ENCODE results near the gene UBD. TPM values are rescaled to one million over a fixed set of nuclear protein-coding genes. Genes with fewer than 3 reads are reported as not detected.

Gene UBD
- total RNA-seq, 1 experiment from 2014 or later, result not detected

DNA sequence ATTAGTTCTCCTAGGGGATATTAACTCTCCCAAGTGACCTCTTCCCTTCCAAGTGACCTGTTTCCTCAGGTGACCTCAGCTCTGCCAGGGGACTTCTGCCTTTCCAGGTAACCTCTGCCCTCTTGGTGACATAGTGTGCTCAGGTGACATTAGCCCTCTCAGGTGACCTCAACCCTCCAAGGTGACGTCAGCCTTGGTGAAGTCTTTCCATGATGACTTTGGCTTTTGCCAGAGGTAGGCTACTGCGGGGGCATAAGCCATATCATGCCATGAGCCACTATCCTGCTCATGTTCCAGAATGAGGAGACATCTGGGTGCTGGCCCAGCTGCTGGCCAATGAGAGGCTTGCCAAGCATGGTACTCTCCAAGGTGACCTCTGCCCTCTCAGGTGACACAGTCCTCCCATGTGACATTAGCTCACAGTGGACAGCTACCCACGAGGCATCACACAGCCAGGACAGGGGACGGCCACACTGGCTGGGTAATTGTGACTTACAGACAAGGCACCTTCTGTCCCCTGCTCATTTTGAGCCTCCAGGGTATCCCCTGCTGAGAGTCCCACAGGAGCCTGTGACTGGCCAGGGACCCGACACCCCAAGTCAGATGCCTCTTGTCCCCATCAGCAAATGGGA, 31.1 kb downstream of the UBD start:
- no peak overlapping the region for H2BK120ac ChIP-seq (ENCODE audit: low read depth, low read length, poor library complexity, severe bottlenecking)
- no peak overlapping the region for H3K18ac ChIP-seq (ENCODE audit: insufficient read length, low read depth, low read length)
- peaks cover 2% of the 10 kb centered on the region for H3K9me3 ChIP-seq (ENCODE audit: control insufficient read depth, low read depth, low read length)
- H3K56ac ChIP-seq (ENCODE audit: insufficient read length, low read depth, low read length), result no peak overlapping the region
- Mint-ChIP-seq H3K4me1 (peaks cover 19 to 20% of the 10 kb centered on the region in 2 experiments), H3K4me3 (no peak overlapping the region), H3K27ac (peak overlapping the region in 1 of 3 experiments; percentile 31; a peak in 1 of 7 replicates), H3K36me3 (ENCODE audit: insufficient read depth in 1 of 3, low read depth in 3 of 3) (peaks cover 6 to 11% (median 7%) of the 10 kb centered on the region in 3 experiments), H3K9me3 (peaks cover 8% of the 10 kb centered on the region in 2 experiments), H3K27me3 (ENCODE audit: low read depth) (no peaks in the 10 kb centered on the region)
- no peak for DNase-seq
- H3K79me2 ChIP-seq (ENCODE audit: insufficient read depth, low read length), result no peaks in the 10 kb centered on the region
- H4K20me1 ChIP-seq (ENCODE audit: control insufficient read depth, insufficient read depth, insufficient read length), result no peaks in the 10 kb centered on the region
- no peak overlapping the region for H3K27ac ChIP-seq (ENCODE audit: insufficient read length, low read depth, low read length)
- no peaks in the 10 kb centered on the region for H3K23me2 ChIP-seq (ENCODE audit: insufficient read length, low read depth, low read length, poor library complexity, severe bottlenecking)
- H3K9ac ChIP-seq (ENCODE audit: extremely low read depth, insufficient read length, low read length), result no peak overlapping the region
- no peak overlapping the region for H3K23ac ChIP-seq (ENCODE audit: insufficient read length, low read depth, low read length)
- H3K4ac ChIP-seq (ENCODE audit: low read depth, low read length), result no peak overlapping the region
- TF ChIP-seq, protein P1, sequence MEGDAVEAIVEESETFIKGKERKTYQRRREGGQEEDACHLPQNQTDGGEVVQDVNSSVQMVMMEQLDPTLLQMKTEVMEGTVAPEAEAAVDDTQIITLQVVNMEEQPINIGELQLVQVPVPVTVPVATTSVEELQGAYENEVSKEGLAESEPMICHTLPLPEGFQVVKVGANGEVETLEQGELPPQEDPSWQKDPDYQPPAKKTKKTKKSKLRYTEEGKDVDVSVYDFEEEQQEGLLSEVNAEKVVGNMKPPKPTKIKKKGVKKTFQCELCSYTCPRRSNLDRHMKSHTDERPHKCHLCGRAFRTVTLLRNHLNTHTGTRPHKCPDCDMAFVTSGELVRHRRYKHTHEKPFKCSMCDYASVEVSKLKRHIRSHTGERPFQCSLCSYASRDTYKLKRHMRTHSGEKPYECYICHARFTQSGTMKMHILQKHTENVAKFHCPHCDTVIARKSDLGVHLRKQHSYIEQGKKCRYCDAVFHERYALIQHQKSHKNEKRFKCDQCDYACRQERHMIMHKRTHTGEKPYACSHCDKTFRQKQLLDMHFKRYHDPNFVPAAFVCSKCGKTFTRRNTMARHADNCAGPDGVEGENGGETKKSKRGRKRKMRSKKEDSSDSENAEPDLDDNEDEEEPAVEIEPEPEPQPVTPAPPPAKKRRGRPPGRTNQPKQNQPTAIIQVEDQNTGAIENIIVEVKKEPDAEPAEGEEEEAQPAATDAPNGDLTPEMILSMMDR (conservative IDR thresholded peaks at IDR 0.05), result no peak
- H3T11ph ChIP-seq (ENCODE audit: low read length), result no peak overlapping the region
- H4K5ac ChIP-seq (ENCODE audit: insufficient read length, low read depth, low read length), result no peak overlapping the region
- no peak overlapping the region for H4K91ac ChIP-seq (ENCODE audit: insufficient read length, low read depth, low read length)
- no peak overlapping the region for H2AK5ac ChIP-seq (ENCODE audit: insufficient read length, low read length)
- no peaks in the 10 kb centered on the region for H3K27me3 ChIP-seq (ENCODE audit: insufficient read depth, low read length)
- H2BK15ac ChIP-seq (ENCODE audit: low read depth, low read length), result no peak overlapping the region
- peaks cover 10% of the 10 kb centered on the region; the same call in 1 of the 2 replicates for H3K4me1 ChIP-seq (ENCODE audit: insufficient read depth, low read length)
- no peak overlapping the region for H3K14ac ChIP-seq (ENCODE audit: insufficient read depth, low read length)
- WGBS (ENCODE audit: extremely low coverage, insufficient read length, low lambda C conversion rate), result no CpG with 5 or more reads among the region's 5 CpGs
- no peak overlapping the region for H3K4me2 ChIP-seq (ENCODE audit: insufficient read depth, insufficient read length, low read length)
- no peak overlapping the region for H2BK5ac ChIP-seq (ENCODE audit: insufficient read length, low read length)
- no peak overlapping the region for H2AFZ ChIP-seq (ENCODE audit: low read length)
- no peak overlapping the region for H4K8ac ChIP-seq (replicated peaks; ENCODE audit: insufficient read length, low read depth, low read length)
- H3K79me1 ChIP-seq (ENCODE audit: insufficient read depth, low read depth, low read length, poor library complexity, severe bottlenecking), result no peaks in the 10 kb centered on the region
- H2BK12ac ChIP-seq (ENCODE audit: insufficient read length, low read depth, low read length), result no peak overlapping the region
- H2BK20ac ChIP-seq (ENCODE audit: low read depth, low read length, poor library complexity, severe bottlenecking), result no peak overlapping the region

Data from H9 (cell line).